Brain pericyte (primary cell): Measurements from ENCODE around the gene ZBTB17.

Source experiments
- DNase-seq: peaks from one replicate; pipeline ENCODE4 v3.0.0-alpha.2; 2012; ENCODE audit warnings: low read depth, low spot score

Gene ZBTB17

DNA sequence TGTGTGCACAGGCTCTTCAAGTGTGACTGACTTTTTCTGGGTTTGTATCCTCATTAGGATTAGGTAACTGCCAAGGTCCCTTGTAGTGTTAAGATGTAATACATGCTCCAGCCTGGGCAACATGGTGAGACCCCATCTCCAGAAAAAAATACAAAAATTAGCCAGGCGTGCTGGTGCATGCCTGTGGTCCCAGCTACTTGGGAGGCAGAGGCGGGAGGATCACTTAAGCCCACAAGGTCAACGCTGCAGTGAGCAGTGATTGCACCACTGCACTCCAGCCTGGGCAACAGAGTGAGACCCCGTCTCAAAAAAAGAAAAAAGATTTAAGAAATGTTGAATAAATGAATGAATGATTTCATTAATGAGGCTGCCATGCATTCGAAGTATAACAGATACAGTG is 15.1 kb downstream of the ZBTB17 start:
- no peak for DNase-seq

DNA sequence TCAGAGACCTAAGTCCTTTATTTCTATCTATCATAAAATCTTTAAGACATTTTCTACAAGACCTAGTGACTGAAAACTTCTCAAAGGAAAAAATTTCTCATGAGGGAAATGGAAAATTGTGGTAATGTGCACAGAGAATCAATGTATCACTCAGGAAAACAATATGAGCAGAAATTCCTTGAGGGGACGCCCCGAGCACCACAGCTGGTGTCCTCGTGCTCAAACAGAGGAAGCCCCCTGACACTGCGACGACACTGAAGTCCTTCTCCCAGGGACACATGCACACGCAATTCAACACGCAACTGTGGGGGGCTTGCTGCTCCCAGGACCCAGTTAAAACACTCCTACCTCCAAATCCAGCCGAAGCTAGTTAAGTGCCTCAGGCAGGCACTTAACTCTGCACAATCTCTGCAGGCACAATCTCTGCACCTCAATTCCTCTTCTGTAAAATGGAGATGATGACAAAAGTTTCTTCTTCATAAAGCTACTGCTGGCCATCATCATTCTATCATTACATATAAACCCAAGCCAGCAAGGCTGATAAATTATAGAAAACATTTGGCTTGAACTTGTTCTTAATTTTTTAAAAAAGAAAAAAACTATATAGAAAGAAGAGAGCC is 16.0 kb downstream of the ZBTB17 start:
- no peak for DNase-seq

DNA sequence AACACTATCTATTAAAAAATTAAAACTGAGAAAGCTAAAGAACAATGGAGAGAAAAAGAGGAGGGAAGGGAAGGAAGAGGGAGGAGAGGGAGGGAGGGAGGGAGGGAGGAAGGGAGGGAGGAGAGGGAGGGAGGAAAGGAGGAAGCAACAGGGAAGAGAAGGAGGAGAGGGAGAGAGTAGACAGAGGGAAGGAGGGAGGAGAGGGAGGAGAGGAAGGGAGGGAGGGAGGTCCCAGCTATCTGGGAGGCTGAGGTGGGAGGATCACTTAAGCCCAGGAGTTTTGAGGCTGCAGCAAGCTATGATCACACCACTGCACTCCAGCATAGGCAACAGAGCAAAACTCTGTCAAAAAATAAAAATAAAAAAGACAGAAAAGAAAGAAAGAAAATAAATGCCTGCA is 16.5 kb downstream of the ZBTB17 start:
- no peak for DNase-seq

DNA sequence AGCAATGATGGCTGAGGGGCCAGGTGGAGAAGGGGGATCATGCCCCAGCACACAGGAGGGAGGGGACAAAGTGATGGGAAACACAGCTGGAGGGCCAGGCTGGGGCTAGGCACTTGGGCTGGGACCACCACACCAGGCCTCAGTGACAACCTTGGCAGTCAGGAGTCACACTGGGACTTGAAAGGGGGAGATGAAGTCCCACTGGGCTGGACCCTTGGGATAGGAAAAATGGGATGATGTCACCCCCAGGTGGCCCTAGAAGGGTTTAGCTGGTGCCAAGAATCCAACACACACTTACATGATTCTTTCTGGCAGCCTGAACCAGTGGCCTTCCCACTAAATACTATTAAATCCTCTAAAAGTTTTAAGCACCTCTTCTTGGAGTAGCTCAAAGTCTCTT is 17.1 kb downstream of the ZBTB17 start:
- DNase-seq, result no peak

DNA sequence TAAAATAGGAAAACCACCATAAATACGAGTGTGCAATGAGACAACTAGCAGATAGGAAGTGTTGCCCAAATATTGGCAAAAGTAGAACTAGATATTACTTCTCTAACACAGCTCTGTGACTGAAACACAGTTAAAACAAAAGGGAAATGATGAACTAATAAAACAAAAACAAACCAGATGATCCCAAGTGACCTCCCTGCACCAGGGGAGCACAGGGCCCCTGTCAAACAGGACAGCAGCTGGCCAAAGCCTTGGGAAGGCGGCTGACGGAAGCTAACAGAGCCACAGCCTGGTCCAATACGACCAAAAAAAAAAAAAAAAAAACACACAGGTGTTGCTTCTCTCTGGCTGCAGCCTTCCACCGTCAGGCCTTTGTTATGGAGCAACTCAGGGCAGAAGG is 17.8 kb downstream of the ZBTB17 start:
- no peak for DNase-seq

DNA sequence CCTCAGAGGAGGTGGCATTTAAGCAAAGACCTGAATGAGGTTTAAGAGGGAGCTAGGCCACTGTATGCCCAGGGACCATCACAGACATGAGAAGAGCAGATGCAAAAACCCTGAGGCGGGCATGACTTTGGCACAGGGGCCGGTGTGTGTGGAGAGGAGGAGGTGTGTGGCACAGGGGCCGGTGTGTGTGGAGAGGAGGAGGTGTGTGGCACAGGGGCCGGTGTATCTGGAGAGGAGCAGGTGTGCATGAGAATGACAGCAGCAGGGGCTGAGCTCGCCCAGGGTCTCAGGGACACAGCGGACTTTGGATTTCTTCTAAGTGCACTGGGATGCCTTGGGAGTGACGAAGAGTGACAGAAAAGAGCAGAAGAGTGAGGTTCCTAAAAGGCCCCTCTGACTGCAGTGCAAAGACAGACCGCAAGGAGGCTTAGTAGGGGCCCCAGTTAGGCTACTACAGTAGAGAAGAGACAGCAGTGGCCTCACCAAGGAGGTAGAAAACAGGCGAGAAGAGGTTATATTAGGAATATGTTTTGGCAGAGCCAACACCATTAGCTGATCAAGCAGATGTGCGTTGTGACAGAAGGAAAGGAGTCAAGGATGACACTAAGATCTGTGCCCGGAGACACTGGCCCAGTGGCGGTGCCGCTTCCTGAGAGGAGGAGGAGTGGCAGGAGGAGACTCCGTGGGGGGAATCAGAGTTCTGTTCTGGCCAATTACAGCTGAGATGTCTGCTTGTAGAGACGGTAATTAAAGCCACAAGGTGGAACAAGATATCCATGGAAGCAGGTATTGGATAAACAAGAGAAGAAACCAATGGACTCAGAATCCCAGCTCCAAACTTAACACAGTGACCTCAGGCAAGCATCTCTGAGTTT is 18.4 kb downstream of the ZBTB17 start:
- DNase-seq, result no peak

DNA sequence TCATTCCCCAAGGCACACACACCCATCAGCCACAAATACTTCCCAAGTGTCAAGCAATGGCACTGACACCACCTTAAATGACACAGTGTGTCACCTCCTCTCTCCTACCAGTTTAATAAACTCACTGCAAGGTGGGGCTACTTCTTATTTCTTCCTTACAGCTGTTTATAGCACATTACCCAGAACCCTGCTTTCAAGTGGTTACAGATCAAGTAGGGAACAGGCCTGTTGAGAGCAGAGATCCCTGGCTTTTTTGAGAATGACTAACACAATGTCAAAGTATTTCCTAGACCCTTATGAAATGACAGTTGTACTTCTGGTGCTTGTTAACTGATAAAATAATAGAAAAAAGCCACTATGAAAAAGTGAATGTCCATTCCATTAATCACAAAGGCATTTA is 19.8 kb downstream of the ZBTB17 start:
- DNase-seq, result no peak

DNA sequence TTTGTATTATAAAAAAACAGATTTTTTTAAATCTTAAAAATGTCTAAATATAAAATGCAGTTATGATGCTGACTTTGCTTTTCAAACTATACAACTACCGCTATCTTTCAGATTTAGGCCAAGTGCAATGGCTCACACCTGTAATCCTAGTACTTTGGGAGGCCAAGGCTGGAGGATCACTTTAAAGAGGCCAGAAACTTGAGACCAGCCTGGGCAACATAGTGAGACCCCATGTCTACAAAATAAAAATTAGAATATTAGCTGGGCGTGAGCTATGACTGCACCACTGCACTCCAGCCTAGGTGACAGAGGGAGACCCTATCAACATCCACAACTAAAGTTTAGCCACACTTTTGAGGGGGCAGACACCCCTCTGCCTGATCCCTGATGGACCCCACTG is 20.3 kb downstream of the ZBTB17 start:
- no peak for DNase-seq

DNA sequence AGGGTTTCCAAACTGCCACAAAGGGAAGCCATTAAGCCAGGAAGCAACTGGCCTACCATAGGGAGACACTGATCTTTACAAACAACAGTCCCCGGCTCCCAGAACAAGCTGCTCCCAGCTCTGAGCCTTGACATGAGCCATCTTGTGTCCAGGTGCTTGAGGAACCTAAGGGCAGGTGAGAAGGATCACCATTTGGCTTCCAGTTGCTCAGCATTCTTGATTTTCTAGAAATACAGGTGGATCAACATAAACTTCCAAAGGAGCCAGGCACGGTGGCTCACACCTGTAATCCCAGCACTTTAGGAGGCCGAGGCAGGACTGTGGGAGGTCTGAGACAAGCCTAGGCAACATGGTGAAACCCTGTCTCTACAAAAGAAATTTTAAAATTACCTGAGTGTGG is 21.6 kb downstream of the ZBTB17 start:
- DNase-seq, result no peak

DNA sequence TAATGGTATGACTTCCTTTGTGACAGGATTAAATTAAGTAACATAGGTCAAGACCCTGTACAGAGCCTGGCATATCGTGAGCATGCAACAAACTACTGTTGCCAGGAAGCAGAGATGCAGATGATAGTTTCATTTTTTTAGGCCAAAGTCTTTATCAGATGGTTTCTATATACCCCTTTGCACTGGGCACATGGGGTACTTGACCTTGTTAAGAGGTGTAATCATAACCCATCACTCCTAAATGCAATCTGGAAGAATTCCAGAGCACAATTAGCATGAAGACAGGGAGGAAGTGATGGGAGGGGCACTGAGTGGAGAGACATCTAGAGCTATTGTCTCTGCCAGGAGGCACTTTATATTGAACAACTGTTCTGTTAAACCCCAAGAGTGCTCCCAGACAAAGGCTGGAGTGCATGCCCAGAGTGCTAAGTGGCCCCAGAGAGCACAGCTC is 22.1 kb downstream of the ZBTB17 start:
- no peak for DNase-seq

DNA sequence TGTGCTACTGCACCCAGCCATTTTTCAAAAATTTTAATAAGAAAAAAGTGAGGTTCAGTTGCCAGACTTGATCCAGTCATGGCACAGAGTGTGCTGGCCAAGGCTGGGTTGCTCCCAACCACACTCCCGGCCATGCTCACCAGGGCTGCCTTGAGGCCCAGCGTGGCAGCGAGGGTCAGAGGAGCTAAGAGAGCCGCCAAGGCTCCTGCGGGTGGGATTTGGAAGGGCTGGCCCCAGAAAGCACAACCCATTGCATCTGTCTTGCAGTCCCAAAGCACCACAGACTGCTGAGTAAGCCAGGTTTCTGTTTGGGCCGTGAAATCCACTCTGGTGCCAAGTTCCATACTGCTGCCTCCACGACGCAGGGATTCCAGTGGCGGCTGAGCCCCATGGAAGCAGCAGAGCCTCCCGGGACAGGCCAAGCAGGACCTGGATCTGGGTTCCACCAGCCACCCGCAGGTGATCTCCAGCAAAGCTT is 22.6 kb downstream of the ZBTB17 start:
- no peak for DNase-seq

DNA sequence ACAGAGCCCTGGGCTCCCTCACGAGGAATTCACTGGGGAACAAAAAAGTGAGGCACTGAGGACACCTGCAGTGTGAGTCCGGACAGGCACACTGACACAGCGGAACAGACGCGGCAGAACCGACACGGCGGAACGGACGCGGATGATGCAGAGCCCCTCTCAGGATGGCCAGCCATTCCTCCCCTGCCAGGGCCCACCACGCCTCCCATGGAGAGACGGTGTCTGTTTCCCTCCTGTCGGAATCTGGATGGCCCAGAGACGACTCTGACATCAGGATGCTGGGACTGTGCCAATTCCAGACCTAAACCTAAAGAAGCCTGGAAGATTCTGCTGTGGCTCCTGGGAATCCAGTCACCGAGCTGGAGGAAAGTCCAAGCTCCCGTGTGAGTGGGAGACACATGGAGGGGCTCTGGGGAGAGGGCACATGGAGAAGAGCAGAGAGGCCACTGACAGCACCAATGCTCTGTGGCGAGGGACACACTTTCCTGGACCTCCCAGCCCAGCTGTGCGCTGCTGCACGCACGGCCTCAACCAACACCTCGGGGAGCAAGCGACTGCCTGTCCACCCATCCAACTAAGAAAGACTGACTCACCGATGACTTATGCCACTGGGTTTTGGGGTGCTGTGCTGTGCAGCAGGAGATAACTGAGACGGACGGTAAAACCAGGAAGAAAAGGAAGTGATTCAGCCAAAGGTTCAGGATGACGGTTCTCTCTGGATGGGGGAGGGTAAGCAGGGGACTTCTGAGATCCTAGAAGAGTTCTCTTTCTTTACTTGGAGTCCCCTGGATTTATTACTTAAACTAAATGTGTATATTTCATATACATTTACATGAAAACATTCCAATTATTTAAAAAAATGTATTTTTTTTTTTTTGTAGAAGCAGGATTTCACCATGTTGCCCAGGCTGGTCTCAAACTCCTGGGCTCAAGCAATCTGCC is 23.3 kb downstream of the ZBTB17 start:
- no peak for DNase-seq

DNA sequence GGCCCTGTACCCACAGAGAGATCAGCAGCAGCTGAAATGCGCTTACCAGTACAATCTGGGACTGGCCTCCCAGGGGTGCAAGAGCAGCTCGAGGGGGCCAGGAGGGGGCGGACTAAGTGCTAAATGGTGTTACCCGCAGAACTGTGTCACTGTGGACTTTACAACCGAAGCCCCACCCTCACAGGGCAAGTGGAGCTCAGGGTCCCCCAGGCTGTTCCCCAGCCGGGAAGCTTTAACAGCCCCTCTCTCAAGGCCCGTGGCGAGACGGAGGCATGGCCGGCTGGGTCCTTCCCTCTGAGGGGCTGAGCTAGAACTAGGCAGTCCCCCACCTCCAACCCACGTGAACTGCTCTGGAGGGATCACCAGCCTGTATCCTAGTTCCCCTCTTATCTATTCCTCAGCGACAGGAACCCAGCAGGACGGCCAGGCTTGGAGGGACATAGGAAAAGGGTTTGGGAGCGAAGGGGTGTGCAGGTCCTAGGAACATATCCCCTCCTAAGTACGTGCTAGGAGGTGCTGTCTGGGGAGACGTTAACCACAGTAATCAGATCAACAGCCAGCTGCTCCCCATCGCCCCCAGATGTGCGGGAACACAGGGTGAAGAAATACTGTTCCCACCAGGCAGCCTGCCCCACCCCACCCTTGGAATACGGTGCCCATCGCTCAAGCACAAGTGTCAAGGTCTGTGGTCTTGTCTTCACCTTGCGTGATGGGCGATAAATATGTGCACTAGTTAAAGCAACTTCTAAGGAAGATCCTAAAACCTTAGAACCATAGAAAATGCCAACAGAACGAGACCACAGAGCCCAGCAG is 24.4 kb downstream of the ZBTB17 start:
- no peak for DNase-seq

DNA sequence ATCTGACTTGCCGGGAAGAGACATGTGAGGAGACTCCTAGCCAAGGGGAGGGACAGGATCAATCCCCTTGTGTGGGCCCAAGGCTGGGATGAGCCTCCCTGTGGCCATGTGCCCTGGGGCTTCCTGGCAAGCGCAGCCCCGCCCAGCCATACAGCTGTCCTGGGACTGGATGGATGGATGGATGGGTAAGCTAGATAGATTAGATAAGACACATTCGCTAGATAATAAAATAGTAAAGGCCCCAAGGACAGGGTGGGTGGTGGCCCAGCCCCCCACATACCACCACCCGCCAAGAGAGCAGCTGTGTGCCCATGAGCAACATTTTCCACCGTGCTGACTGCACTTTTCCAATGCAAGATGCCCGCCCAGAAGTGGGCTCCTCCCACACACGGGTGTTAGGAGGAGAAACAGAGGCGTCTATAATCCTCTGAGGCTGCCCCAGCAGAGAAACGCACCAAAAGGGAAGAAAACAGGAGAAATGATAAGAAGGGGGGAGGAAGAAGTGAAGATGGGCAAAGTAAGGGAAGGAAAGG is 25.1 kb downstream of the ZBTB17 start:
- no peak for DNase-seq

DNA sequence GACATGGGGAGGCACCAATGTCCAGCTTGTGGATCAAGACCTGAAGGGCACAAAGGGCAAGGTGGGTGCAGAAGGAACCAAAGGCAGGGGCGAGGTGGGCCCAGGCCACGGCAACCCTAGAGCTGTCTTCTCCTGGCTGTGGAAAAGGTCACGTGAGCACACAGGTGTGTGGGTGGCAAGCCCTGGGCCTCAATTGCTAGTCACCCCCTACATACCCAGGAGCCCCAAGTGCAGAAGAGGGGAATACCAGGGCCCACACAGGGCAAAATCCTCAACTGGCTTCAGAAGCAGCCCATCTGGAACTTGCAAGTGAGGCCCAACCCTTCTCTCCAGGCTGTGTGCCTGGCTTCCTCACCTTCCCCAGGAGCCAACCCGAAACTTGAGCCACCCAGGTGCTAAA is 25.6 kb downstream of the ZBTB17 start:
- DNase-seq, result no peak

DNA sequence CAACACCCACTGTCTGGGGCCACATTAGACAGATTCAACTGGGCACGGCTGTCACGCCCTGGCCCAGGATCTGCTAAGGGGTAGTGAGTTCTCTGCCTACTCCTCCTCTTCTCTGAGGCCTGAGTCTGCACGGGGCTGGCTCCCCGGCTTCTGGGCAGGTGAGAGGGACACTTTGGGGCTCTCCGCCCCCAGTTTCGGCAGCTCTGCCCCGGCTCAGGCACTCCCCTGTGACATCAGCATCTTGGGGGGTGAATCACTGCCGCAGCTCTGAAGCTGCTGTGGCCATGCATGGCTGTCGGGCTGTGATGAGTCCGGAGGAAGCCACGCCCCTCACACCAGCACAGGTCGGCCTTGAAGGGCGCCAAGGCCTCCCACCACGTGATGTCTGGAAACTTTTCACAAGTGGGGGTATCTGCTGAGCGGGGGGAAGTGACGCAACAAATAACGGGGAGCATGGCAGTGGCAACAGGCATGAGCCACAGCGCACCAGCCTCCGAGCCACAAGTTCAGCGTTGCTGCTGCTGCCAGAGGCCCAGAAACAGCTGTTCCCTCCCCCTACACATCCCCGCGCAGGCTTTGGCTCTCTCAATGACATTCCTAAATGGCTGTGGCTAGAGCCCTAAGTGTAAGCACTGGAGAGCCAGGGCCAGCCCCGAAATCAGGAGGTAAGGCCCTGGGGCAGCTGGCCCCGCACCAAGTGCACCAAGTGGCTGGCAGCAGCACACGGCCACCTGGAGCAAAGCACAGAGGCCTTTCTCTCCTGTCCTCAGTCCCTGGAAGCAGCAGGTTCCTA is 26.3 kb downstream of the ZBTB17 start:
- DNase-seq, result peak; percentile 62

DNA sequence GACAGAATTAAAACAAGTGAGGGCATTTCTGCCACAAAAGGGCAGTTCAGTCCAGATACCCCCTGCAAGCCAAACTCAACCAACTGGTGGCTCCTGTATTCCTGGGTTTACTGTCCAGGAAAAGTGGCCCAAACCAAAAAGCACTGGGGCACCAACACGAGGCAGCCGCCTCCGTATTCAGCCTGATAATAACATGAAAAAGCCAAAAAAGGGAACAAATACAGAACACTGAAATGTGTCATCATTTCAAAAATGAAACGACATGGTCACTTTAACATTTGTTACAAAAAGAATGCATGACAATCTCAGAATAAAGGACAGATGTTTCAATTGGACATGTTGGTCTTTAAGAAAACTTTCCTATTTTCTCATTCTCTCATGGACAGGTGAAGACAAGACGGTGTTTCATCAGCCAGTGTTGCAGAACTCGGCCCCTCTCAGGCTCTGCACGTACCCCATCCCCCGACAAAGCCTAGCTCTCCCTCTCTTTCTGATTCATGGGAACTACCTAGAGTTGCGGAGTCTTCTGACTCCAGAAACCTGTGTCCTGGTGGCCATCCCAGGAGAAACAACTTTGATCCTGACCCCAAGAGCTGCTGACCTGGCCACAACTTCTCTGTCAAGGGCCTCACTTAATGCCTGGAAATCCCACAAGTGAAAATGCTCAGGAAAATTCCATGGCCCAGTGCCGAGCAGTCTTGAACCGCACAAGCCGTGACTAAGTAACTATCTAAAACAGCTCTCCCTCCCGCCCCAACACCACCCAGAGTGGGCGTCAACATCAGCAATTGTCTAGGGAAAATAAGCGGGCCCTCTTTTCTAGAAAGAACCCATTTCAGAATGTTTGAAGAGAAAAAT is 27.1 kb downstream of the ZBTB17 start:
- DNase-seq, result no peak

DNA sequence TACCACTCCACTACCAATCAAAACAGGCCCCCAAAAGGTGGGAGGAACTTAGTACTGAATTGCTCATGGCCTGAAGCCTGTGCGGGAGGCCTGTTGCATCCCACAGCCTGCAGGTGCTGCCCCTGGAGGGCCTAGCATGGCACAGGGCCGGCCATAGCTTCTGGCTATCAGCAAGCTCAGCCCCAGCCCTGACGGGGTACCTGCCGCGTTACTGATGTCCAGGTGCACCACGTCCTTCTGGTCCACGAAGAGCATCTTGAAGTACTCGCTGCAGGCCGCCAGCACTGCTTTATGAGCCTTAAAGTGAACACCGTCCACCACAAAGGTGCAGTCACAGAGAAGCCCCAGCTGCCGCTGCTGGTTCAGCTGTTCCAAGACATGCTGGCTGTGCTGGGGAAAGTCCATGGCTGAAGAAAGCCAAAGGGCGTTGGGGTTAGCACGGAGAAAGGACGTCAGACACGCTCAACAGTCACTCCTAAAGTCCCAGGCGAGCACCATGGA is 27.8 kb downstream of the ZBTB17 start:
- DNase-seq, result no peak
